Colonic mucosa (tissue), 4 donors: ENCODE results near the gene SLC6A20. TPM values are rescaled to one million over a fixed set of nuclear protein-coding genes. Genes with fewer than 3 reads are reported as not detected.

Experiments
- DNase-seq: peaks from one replicate; pipeline ENCODE4 v3.0.0-alpha.2; 2020
- H3K27ac ChIP-seq: fragments of 200-600 bp; one replicate; pipeline ENCODE4 v1.8.0; 2021
- H3K27me3 ChIP-seq: fragments of 200-600 bp; one replicate; pipeline ENCODE4 v1.8.0; 2021
- H3K36me3 ChIP-seq: fragments of 200-600 bp; one replicate; pipeline ENCODE4 v1.8.0; 2021
- H3K4me1 ChIP-seq: fragments of 200-600 bp; one replicate; pipeline ENCODE4 v1.8.0; 2021; ENCODE audit warnings: mild to moderate bottlenecking
- H3K4me3 ChIP-seq: fragments of 200-600 bp; one replicate; pipeline ENCODE4 v1.8.0; 2021
- H3K9ac ChIP-seq, 2 donors: one replicate each; pipeline ENCODE4 v1.7.0; 2013; ENCODE audit warnings: control low read depth in 2 of 2, low read depth in 2 of 2, low read length in 2 of 2
- H3K9me3 ChIP-seq: fragments of 200-600 bp; one replicate; pipeline ENCODE4 v1.8.0; 2021
- CTCF ChIP-seq: fragments of 200-600 bp; IDR thresholded peaks from one replicate; pipeline ENCODE4 v1.8.0; 2022; ENCODE audit warnings: antibody characterized with exemption, mild to moderate bottlenecking
- intact Hi-C: fragments of 100-400 bp; cut with DNase I; formaldehyde crosslinking; loops from one replicate; pipeline ENCODE4 v1.14.1; 2022
- total RNA-seq, 2 donors: library from RNA; stranded (reverse); fragmentation: NEBNext Ultra II Directional in 1 of 2; extraction: Animal tissue kit (Norgen Biotek cat#: 25700) in 1 of 2; gene quantifications; one replicate each; pipeline ENCODE4 v1.2.1, GENCODE V29; 2021
- donor health status: healthy.
- donor health status: DM: no; HTN: no; CAD: no.
- donor health status: DM: no; HTN: no; CAD: no.

Gene SLC6A20
- total RNA-seq, 2 donors from 2014 or later, result 4.2 to 4.4 TPM

- no peak overlapping the region for H3K4me3 ChIP-seq
- no peaks in the 10 kb centered on the region for H3K9me3 ChIP-seq
- H3K36me3 ChIP-seq, result no peaks in the 10 kb centered on the region
- H3K4me1 ChIP-seq, result peaks cover 8% of the 10 kb centered on the region
- no peak overlapping the region for H3K27ac ChIP-seq
- TF ChIP-seq CTCF, result no peak
- no peak for DNase-seq
- H3K27me3 ChIP-seq, result no peaks in the 10 kb centered on the region
- no peak overlapping the region for H3K9ac ChIP-seq
- intact Hi-C loops, result no loop called here
Measured at GRCh38 chr3:45814322-45814721, 18.0 kb upstream of the SLC6A20 start.

- DNase-seq, result no peak
- no peaks in the 10 kb centered on the region for H3K9me3 ChIP-seq
- intact Hi-C loops, result no loop called here
- H3K4me1 ChIP-seq, result no peaks in the 10 kb centered on the region
- H3K27ac ChIP-seq, result no peak overlapping the region
- no peaks in the 10 kb centered on the region for H3K27me3 ChIP-seq
- no peak overlapping the region for H3K4me3 ChIP-seq
- no peak overlapping the region for H3K9ac ChIP-seq
- TF ChIP-seq CTCF, result no peak
- H3K36me3 ChIP-seq, result no peaks in the 10 kb centered on the region
Measured at GRCh38 chr3:45807681-45808540, 11.6 kb upstream of the SLC6A20 start.

- no peak for DNase-seq
- Histone ChIP-seq H3K27ac (no peak overlapping the region), H3K4me3 (no peak overlapping the region), H3K36me3 (no peaks in the 10 kb centered on the region), H3K27me3 (no peaks in the 10 kb centered on the region), H3K9ac (no peak overlapping the region), H3K4me1 (no peaks in the 10 kb centered on the region), H3K9me3 (no peaks in the 10 kb centered on the region)
- intact Hi-C loops, result no loop called here
- TF ChIP-seq CTCF, result no peak
Measured at GRCh38 chr3:45807133-45807532, 10.8 kb upstream of the SLC6A20 start.

- Histone ChIP-seq H3K4me1 (no peaks in the 10 kb centered on the region), H3K36me3 (no peaks in the 10 kb centered on the region), H3K27me3 (no peaks in the 10 kb centered on the region), H3K9me3 (no peaks in the 10 kb centered on the region), H3K27ac (no peak overlapping the region), H3K4me3 (no peak overlapping the region), H3K9ac (no peak overlapping the region)
- DNase-seq, result no peak
- TF ChIP-seq CTCF, result no peak
- intact Hi-C loops, result no loop called here
Measured at GRCh38 chr3:45806072-45806471, 9.7 kb upstream of the SLC6A20 start.

GRCh38 chr3:45803252-45803935 is 7.1 kb upstream of the SLC6A20 start:
- Histone ChIP-seq H3K27me3 (no peaks in the 10 kb centered on the region), H3K36me3 (no peaks in the 10 kb centered on the region), H3K9ac (no peak overlapping the region), H3K27ac (no peak overlapping the region), H3K4me1 (no peaks in the 10 kb centered on the region), H3K9me3 (no peaks in the 10 kb centered on the region), H3K4me3 (no peak overlapping the region)
- no peak for TF ChIP-seq CTCF
- no peak for DNase-seq
- intact Hi-C loops, result no loop called here
